Measurements from ENCODE around the gene XAB2.

GRCh38 chr19:7665076-7665475 is 35.7 kb upstream of the XAB2 start:
- no peak for TF ChIP-seq CTCF (IDR thresholded peaks at IDR 0.05; ENCODE audit: low read depth, low read length, poor library complexity, severe bottlenecking)
- TF ChIP-seq EZH2phosphoT487 (IDR thresholded peaks at IDR 0.05; ENCODE audit: borderline replicate concordance, low read length) = no peak

Data from DOHH2 (cell line).